ENCODE data around the gene ACBD4. TPM values are rescaled to one million over a fixed set of nuclear protein-coding genes. Genes with fewer than 3 reads are reported as not detected.

The ACBD4 gene
- total and polyA plus RNA-seq, 2 of the 13 experiments (the other 11 are each of a cell fraction or from before 2014, with no cell fraction given) = 16.1 to 26.9 TPM

- TF ChIP-seq HINFP (CRISPR knock-in tag; IDR thresholded peaks at IDR 0.05; ENCODE audit: low read depth) (peak; percentile 64; the same call in 1 of the 2 replicates), ZNF558 (CRISPR knock-in tag; IDR thresholded peaks at IDR 0.05; ENCODE audit: borderline replicate concordance) (no peak), SMAD3 (CRISPR knock-in tag; IDR thresholded peaks at IDR 0.05) (peak; percentile 40; the same call in 1 of the 2 replicates), TGIF2 (CRISPR knock-in tag; IDR thresholded peaks at IDR 0.05) (no peak), PATZ1 (CRISPR knock-in tag; IDR thresholded peaks at IDR 0.05) (peak; percentile 69; the same call in 1 of the 2 replicates), YEATS2 (CRISPR knock-in tag; IDR thresholded peaks at IDR 0.05; ENCODE audit: borderline replicate concordance) (no peak), BCLAF1 (IDR thresholded peaks at IDR 0.05) (no peak), ZNF678 (CRISPR knock-in tag; IDR thresholded peaks at IDR 0.05) (0 out of 2 replicates have a peak, but pooled peaks have one; percentile 84), IRF2 (CRISPR knock-in tag; IDR thresholded peaks at IDR 0.05) (peak; percentile 50; the same call in 1 of the 2 replicates), TP53 (CRISPR knock-in tag; conservative IDR thresholded peaks at IDR 0.05) (no peak), ZNF564 (CRISPR knock-in tag; IDR thresholded peaks at IDR 0.05) (0 out of 2 replicates have a peak, but pooled peaks have one; percentile 68), ZBTB2 (CRISPR knock-in tag; IDR thresholded peaks at IDR 0.05; ENCODE audit: low read depth) (0 out of 2 replicates have a peak, but pooled peaks have one; percentile 70), HNRNPL (IDR thresholded peaks at IDR 0.05; ENCODE audit: low read depth, low read length) (peak; percentile 84; the same call in 1 of the 2 replicates), HNF1B (CRISPR knock-in tag; IDR thresholded peaks at IDR 0.05) (peak; percentile 90)
Observed at GRCh38 chr17:45132572-45133463, 2.7 kb upstream of the ACBD4 start (continued).
